ENCODE results near the gene SNX2.
A peak's percentile ranks its signal among the peaks of the same experiment; 100 is the strongest.
"Not testable (repeated sequence)": the region's sequence is repeated elsewhere in the genome, so short reads cannot be mapped to it uniquely, and the experiment has no call there.

Gene SNX2, protein sequence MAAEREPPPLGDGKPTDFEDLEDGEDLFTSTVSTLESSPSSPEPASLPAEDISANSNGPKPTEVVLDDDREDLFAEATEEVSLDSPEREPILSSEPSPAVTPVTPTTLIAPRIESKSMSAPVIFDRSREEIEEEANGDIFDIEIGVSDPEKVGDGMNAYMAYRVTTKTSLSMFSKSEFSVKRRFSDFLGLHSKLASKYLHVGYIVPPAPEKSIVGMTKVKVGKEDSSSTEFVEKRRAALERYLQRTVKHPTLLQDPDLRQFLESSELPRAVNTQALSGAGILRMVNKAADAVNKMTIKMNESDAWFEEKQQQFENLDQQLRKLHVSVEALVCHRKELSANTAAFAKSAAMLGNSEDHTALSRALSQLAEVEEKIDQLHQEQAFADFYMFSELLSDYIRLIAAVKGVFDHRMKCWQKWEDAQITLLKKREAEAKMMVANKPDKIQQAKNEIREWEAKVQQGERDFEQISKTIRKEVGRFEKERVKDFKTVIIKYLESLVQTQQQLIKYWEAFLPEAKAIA

DNA sequence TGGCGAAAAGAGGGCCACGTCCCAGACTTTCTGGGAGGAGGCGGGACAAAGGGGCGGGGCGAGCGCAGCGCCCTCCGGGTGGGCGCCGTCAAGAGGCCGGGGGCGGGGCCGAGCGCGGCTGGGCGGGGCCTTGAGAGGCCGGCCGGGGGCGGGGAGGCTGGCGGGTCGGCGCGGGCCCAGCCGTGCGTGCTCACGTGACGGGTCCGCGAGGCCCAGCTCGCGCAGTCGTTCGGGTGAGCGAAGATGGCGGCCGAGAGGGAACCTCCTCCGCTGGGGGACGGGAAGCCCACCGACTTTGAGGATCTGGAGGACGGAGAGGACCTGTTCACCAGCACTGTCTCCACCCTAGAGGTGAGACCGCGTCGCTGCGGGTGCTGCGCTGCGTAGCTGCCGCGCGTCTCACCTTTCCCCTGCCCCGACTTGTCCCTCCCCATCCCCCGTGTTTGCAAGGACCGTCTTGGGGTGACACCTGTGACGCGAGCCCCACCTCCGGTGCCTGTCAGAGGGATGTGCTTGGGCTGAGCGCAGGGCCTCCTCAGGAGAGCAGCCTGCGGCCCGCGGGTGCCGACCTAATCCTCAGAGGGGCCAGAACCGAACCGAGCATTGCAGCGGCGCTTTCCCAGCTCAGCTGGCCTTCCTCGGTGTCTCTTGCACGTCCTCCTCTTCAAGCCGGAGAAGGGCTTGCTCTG is at the start of gene SNX2:
SNX2 (plus strand) TSS at position 220 of the 689 bp plus-strand sequence; CDS start at position 244, 24 bp downstream.
- peak; percentile 95 for DNase-seq

DNA sequence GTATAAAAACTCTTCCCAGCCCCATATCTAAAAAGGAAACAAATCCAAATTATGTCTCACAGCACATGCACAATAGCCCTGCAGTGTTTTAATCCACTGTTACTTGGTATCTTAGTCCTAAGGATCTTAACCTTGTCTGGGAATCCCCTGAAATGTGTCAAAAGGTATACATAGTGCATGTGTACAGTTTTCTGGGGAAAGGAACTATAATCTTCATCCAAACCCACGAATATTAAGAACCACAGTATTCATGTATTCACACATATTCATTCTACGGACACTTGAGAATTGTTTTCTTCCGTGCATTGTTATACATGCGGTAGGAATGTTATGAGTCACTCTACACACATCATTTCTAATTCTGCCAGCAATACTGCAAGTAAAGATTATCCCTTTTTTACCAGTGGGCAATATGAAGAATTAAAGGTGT is 47.8 kb upstream of the SNX2 start:
- DNase-seq = no peak

- DNase-seq = no peak
These were observed 44.8 kb upstream of the SNX2 start for GRCh38 chr5:122730037-122730436.

DNA sequence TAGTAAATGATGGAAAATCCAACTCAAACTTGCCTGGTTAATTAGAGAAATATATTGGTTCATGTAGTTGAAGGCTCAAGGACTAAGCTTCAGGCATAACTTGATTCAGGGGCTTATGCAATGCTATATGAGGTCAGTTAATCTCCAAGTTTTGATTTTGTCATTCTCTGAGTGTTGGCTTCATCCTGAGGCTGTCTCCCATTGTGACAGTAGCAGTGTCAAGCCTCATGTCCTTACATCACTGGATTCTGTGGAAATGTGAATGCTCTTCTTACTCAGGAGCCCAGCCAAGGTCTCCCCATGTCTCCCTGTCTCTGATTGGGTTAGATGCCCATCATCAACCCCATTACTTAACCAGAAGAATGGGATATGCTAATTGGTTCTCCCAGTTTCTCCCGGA is 44.4 kb upstream of the SNX2 start:
- no peak for DNase-seq

DNA sequence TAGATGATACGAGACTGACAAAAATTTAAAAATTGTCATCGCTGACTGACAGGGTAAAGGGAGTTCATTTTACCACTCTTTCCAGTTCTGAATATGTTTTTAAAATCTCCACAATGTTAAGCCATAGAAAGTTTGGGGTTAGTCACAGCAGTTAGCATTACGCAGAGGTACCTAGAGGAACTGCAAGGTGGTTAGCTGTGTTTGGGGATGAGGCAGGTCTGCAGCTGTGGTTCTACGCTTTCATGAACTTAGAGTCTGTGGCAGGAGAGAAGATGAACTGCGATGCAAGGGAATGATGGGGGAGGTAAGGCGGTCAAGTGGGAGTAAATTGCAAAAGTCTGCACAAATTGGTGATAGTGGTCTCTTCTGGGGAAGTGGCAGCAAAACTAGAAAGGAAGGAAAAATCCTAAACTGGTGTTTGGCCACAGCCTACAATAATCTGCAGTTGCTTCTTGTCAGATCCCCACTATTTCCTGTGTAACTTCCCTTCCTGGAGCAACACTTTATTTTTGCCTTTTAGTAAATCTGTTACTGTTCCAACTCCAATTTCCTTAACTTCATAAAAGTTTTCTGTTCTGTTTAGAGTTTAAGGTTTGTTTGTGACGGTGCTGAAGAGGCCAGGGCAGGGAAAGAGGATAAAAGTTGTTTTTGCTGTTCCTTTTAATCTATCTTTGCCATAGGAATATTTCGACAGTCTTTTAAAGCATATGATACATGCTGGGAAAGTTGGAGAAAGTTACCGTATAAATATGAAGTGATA is 38.6 kb upstream of the SNX2 start:
- DNase-seq = no peak

GRCh38 chr5:122738088-122738487 is 36.8 kb upstream of the SNX2 start:
- no peak for DNase-seq

- no peak for DNase-seq
These were observed 33.2 kb upstream of the SNX2 start for GRCh38 chr5:122741681-122742080.

- DNase-seq = no peak
These were observed 31.6 kb upstream of the SNX2 start for GRCh38 chr5:122743261-122743660.

- DNase-seq = no peak
These were observed 29.3 kb upstream of the SNX2 start for GRCh38 chr5:122745597-122745996.

GRCh38 chr5:122749886-122750285 is 25.0 kb upstream of the SNX2 start:
- DNase-seq = no peak

- no peak for DNase-seq
These were observed 23.5 kb upstream of the SNX2 start for GRCh38 chr5:122751293-122751782.

GRCh38 chr5:122753500-122753899 is 21.4 kb upstream of the SNX2 start:
- no peak for DNase-seq

- DNase-seq = no peak
These were observed 19.1 kb upstream of the SNX2 start for GRCh38 chr5:122755783-122756182.

DNA sequence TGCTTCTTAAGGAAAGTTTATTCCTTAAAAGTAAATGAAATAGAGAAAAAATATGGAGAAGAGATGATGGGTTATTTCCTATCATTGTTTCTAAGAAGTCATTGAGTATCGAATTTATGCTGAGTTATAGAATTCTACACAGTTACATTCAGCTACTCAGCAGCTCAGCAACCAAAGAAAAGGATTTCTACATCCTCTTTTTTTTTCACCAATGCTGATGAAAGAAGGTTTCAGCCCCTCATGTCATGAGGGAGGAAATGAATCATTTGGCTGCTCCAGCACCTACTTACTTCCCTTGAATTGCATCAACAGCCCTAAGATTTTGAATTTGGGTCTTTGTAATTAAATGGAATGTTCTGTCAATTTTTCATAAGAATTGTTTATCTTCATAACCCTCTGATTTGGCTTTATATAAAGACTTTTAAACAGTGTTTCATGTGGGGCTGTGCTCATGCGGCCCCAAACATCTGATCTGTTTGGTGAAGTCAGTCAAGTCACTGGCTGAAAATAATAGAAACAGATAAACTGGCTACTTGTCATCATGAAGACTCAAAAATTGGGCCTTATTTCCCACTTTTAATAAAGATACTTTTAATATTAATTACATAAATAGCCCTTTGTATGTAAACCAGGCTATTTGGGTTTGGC is 18.5 kb upstream of the SNX2 start:
- no peak for DNase-seq

DNA sequence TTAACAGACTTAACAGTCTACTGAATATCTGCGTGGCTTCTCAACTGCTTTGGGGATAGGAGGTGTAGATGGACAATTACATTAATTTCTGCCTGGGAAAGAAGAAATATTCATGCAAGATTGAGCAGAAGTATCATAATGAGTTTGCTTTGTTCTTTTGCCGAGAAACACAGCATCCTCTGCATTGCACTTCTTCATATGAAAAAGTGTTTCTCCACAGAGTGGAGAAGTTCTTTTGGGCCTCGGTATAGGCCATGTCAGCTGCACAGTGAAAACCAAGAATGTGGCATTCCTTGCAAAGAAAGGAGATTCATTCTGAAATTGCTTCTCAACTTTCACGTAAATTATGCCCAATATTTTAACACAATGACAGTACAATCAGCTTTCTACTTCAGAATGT is 17.6 kb upstream of the SNX2 start:
- no peak for DNase-seq

GRCh38 chr5:122759241-122760070 is 15.4 kb upstream of the SNX2 start:
- DNase-seq = no peak

DNA sequence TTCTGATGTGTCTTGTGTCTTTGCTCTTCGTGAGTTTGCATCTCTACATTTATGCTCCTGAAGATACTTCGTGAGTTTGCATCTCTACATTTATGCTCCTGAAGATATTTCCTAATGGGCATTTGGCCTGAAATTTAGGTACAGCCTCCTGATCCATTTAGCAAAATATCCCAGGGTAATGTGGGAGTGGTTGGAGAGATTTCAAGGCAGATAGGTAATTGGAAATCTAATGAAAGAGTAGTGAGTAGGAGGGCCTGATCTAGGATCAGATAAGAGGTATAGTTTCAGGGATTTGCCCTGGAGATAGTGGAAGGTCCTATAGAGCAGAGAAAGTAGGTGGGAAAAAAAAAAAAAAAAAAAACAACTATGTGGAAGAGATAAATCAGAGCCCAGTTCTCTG is 14.6 kb upstream of the SNX2 start:
- no peak for DNase-seq

DNA sequence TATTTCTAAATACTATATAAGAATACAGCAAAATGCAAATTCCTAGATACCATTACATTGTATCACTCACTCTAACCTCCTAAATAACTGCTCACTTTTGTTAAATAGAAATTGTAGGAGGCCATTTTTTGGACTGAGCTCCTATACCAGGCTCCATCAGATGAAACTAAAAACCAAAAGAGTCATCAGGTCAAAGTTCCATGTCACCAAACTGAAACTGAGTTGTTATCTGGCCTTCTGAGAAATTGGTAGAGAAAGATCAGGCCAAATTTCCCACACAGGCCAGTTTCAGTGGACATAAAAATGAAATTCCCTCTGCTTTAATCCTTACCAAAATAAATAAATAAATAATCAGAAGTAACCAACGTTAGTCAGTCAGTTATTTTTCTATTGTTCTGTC is 13.8 kb upstream of the SNX2 start:
- no peak for DNase-seq

DNA sequence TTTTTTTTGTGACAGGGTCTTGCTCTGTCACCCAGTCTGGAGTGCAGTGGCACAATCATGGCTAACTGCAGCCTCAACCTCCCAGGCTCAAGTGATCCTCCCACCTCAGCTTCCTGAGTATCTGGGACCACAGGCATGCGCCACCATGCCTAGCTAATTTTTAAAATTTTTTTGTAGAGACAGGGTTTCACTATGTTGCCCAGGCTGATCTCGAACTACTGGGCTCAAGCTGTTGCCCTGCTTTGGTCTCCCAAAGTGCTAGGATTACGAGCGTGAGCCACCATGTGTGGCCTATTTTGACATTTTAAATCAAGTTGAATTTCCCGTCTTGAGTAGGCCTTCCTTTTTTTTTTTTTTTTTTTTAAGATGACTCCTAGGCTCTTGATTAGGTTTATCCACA is 13.0 kb upstream of the SNX2 start:
- DNase-seq = not testable (repeated sequence)

DNA sequence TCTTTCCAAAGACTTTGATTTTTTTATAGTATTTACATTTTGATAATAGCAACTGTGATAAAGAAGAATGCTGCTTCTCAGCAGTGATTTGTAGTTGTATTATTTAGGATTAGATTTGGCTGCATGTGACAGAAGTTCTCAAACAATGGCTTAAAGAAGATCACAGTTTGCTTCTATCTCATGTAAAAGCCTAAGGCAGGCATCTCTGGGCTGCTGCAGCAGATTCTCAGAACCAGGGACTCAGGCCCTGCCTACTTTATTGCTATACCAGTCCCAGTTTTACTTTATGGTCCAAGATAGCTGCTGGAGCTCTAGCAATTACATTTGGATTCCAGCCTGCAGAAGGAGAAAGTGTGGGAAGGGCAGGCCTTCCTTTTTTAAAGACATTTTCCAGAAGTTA is 8.8 kb upstream of the SNX2 start:
- no peak for DNase-seq

DNA sequence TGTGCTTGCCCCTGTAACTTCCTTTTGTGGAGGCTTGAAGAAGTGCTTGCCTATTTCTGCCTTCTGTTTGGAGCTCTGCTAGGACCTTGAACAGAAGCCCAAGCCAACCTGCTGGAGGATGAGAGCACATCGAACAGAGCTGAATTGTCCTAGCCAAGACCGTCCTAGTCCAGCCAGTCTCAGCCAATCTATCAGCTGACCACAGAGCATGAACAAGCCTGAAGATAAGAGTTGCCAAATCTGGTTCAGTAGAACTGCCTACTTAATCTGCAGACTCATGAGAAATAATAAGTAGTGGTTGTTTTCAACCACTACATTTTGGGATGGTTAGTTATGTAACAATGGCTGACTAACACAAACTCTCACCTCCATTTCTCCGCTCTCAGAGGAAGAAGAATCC is 4.4 kb upstream of the SNX2 start:
- DNase-seq = no peak

DNA sequence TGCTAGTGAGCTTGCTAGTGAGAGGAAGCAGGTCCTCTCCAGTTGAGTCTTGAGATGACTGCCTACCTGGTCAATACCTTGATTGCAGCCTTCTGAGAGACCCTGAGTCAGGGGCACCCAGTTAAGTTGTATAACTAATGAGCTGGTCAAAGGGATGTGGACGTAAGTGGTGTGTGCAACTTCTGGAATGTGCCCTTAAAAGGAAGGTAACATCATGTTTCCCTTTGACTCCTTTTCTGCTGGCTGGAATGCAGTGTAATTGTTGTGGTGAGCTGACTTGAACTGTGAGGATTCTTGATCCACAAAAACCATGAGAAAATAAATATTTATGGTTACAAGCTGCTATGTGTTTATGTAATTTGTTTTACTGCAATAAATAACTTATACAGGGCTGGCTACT is 2.4 kb upstream of the SNX2 start:
- DNase-seq = no peak

Measured in left hindlimb (tissue), 1 donor.